Esophagus muscularis mucosa (tissue), 4 donors: Measurements from ENCODE around the gene FZD2.

ENCODE experiments used
- CTCF ChIP-seq, 3 experiments: fragments of 200-600 bp in 2 of 3; fragments of 450-650 bp in 1 of 3; sonication (generic) in 2 of 3; IDR thresholded peaks; one replicate each; pipeline ENCODE4 v1.5.1; 2017 to 2019; ENCODE audit warnings: antibody characterized with exemption in 3 of 3, mild to moderate bottlenecking in 2 of 3, moderate library complexity in 1 of 3
- EP300 ChIP-seq: sonication (generic); formaldehyde crosslinking; IDR thresholded peaks from one replicate; pipeline ENCODE4 v1.6.1; 2017; ENCODE audit warnings: antibody characterized with exemption
- POLR2A ChIP-seq: fragments of 450-650 bp; IDR thresholded peaks from one replicate; pipeline ENCODE4 v1.6.1; 2017; ENCODE audit warnings: antibody characterized with exemption, moderate library complexity, mild to moderate bottlenecking, low read depth
- POLR2AphosphoS5 ChIP-seq, 2 donors: sonication (generic); formaldehyde crosslinking; IDR thresholded peaks; one replicate each; pipeline ENCODE4 v1.6.1; 2017; ENCODE audit warnings: antibody characterized with exemption in 2 of 2

- TF ChIP-seq POLR2A (no peak), CTCF (IDR thresholded peaks at IDR 0.05) (no peak), POLR2AphosphoS5 (IDR thresholded peaks at IDR 0.05) (no peak), EP300 (no peak)
Observed at GRCh38 chr17:44568945-44569858, 11.9 kb downstream of the FZD2 start.
